Thoracic aorta (tissue), 2 donors: ENCODE measurements around the gene OR5K4. TPM values are rescaled to one million over a fixed set of nuclear protein-coding genes. Genes with fewer than 3 reads are reported as not detected.

Experiments used
- ATAC-seq: fragments of 150-250 bp; one replicate; pipeline ENCODE4 v1.8.0; 2017; ENCODE audit warnings: low read depth; ENCODE audit not compliant: insufficient number of reproducible peaks, low FRiP score
- DNase-seq: peaks from one replicate; pipeline ENCODE4 v3.0.0-alpha.2; 2020; ENCODE audit warnings: low spot score
- H3K27ac ChIP-seq, 2 donors: fragments of 200-600 bp; sonication (generic); 1 replicate in 1 of 2; 2 replicates in 1 of 2; pipeline ENCODE4 v1.5.1; 2016; ENCODE audit warnings: mild to moderate bottlenecking in 2 of 2, moderate library complexity in 2 of 2
- H3K27me3 ChIP-seq: fragments of 200-600 bp; sonication (generic); replicated peaks from 2 replicates; pipeline ENCODE4 v1.6.0; 2016; ENCODE audit warnings: mild to moderate bottlenecking; ENCODE audit not compliant: insufficient read depth
- H3K36me3 ChIP-seq: fragments of 200-600 bp; sonication (generic); one replicate; pipeline ENCODE4 v1.5.1; 2016
- H3K4me1 ChIP-seq, 2 donors: fragments of 200-600 bp; sonication (generic); 1 replicate in 1 of 2; 2 replicates in 1 of 2; pipeline versions ENCODE4 v1.5.1 to v1.6.0; 2016; ENCODE audit warnings: low read depth in 2 of 2, mild to moderate bottlenecking in 1 of 2; ENCODE audit not compliant: control insufficient read depth in 1 of 2
- H3K4me3 ChIP-seq: fragments of 200-600 bp; sonication (generic); 2 replicates; pipeline ENCODE4 v1.5.1; 2016; ENCODE audit warnings: mild to moderate bottlenecking
- H3K9me3 ChIP-seq: fragments of 200-600 bp; sonication (generic); 2 replicates; pipeline ENCODE4 v1.5.1; 2016
- CTCF ChIP-seq: fragments of 200-600 bp; sonication (generic); IDR thresholded peaks from one replicate; pipeline ENCODE4 v1.5.1; 2019; ENCODE audit warnings: antibody characterized with exemption
- total RNA-seq, 2 donors: library from RNA; depleted of rRNA; stranded (reverse); fragments of >200 nt; gene quantifications; one replicate each; pipeline versions ENCODE4 v1.1.0 to v1.2.3, GENCODE V29; 2016

The OR5K4 gene
- total RNA-seq, 2 donors from 2014 or later, result not detected

GRCh38 chr3:98404010-98404409 is 50.4 kb downstream of the OR5K4 start:
- ATAC-seq (no peak), DNase-seq (no peak)
- Histone ChIP-seq H3K4me3 (no peak overlapping the region), H3K27me3 (no peaks in the 10 kb centered on the region), H3K9me3 (peaks cover 16% of the 10 kb centered on the region), H3K27ac (no peak overlapping the region), H3K36me3 (no peaks in the 10 kb centered on the region), H3K4me1 (no peaks in the 10 kb centered on the region)
- no peak for TF ChIP-seq CTCF

Other genes with a start within 250 kb of the OR5K4 start
- not detected for gene OR5H1, start 223.1 kb upstream of the OR5K4 start, total RNA-seq
- not detected for gene OR5H14, start 206.4 kb upstream of the OR5K4 start, total RNA-seq
- not detected for gene OR5H15, start 187.2 kb upstream of the OR5K4 start, total RNA-seq
- not detected for gene OR5H6, start 89.6 kb upstream of the OR5K4 start, total RNA-seq
- not detected for gene OR5H2, start 71.3 kb upstream of the OR5K4 start, total RNA-seq
- not detected for gene OR5K3, start 36.8 kb downstream of the OR5K4 start, total RNA-seq
- gene OR5K1, start 109.3 kb downstream of the OR5K4 start, total RNA-seq, result not detected
- gene OR5K2, start 143.8 kb downstream of the OR5K4 start, total RNA-seq, result not detected
- gene CLDND1, start 169.0 kb downstream of the OR5K4 start, total RNA-seq, result 100 to 1,000 TPM; 134 to 175 TPM
- not detected for gene GPR15, start 178.1 kb downstream of the OR5K4 start, total RNA-seq
- gene CPOX, start 239.8 kb downstream of the OR5K4 start, total RNA-seq, result 10 to 100 TPM; 14.0 to 40.8 TPM